ENCODE data around the gene PRKCA. TPM values are rescaled to one million over a fixed set of nuclear protein-coding genes. Genes with fewer than 3 reads are reported as not detected.
A peak's percentile ranks its signal among the peaks of the same experiment; 100 is the strongest.

The PRKCA gene
- total and polyA plus RNA-seq, 2 of the 13 experiments (the other 11 are each of a cell fraction or from before 2014, with no cell fraction given): 18.5 to 21.5 TPM

GRCh38 chr17:66447159-66447558, 144.7 kb downstream of the PRKCA start:
- CTCF ChIA-PET (ENCODE audit: low intra/inter-chr PET ratio, low total read pairs): no interaction called here
- Histone ChIP-seq H3K36me3 (replicated peaks in 1 of 2; ENCODE audit: control insufficient read depth in 1 of 2, insufficient read depth in 2 of 2, low read length in 2 of 2) (no peaks in the 10 kb centered on the region), H3K27me3 (ENCODE audit: control insufficient read depth in 1 of 2, insufficient read depth in 2 of 2, low read length in 2 of 2) (no peaks in the 10 kb centered on the region), H3K79me2 (ENCODE audit: insufficient read depth, low read length) (peaks cover 45% of the 10 kb centered on the region), H3K4me1 (ENCODE audit: insufficient read depth, low read length) (peaks cover 89% of the 10 kb centered on the region), H3K9me3 (ENCODE audit: low read length) (no peaks in the 10 kb centered on the region), H3K27ac (ENCODE audit: extremely low read length, insufficient read depth, low read length) (no peak overlapping the region), H4K20me1 (ENCODE audit: insufficient read depth, low read length) (no peaks in the 10 kb centered on the region), H2AFZ (ENCODE audit: low read length) (no peak overlapping the region), H3K9ac (ENCODE audit: insufficient read depth, low read depth, low read length) (no peak overlapping the region), H3K4me2 (ENCODE audit: low read depth, low read length) (no peak overlapping the region), H3K4me3 (replicated peaks in 1 of 3; ENCODE audit: insufficient read depth in 1 of 3, low read depth in 2 of 3, low read length in 3 of 3) (no peak overlapping the region)
- in situ Hi-C loops (cut with HindIII; ENCODE audit: extremely low pct_ligation_motif_present, low pct_unique_long_range_greater_than_20kb): no loop called here
- WGBS (ENCODE audit: low lambda C conversion rate): 98% methylated on average over 8 of the region's 8 CpGs
- intact Hi-C loops (cut with micrococcal nuclease; ENCODE audit: unreplicated experiment): no loop called here
- DNase-seq (ENCODE audit: low spot score): no peak
- TF ChIP-seq FOXC1 (CRISPR knock-in tag; IDR thresholded peaks at IDR 0.05; ENCODE audit: borderline replicate concordance): 0 out of 2 replicates have a peak, but pooled peaks have one; percentile 30
- TF ChIP-seq PATZ1 (CRISPR knock-in tag; IDR thresholded peaks at IDR 0.05): no peak
- no TSS peak for BruUV-seq (replicated peaks)
- no peak for FAIRE-seq
- ATAC-seq: no peak
- POLR2A ChIA-PET: interaction anchor here (2.0 kb wide), 1 partner anchor 13 kb away, joined by 6 read pairs; no protein-coding TSS in a partner anchor

DNA sequence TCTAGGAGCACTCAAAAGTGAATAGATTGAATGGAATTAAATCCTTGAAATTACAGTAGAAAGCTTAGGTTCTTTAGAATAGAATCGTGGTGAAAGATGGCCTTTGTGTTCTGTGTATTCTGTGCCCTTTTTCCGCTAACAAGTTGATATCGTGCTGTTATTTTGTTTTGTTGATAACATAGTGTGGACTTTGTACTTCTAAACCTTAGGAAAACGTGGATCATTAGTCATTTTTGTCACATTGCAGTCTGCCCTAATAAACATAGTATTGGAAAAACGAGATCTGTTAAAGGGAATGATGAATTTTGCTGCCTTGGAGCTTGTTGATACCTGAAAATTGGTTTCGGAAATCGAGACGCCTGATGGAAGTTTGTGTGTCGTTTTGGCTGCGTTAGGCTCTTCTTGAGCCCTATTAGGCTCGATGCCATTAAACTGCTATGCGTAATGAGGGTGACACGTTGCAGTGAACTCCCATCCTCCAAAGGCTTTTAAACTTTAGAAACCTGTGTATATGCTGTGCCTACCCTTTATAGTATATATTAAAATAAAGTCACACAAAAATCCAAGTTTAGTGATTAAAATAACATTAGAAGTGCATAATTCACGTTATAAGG, 145.7 kb downstream of the PRKCA start:
- CTCF ChIA-PET (ENCODE audit: low intra/inter-chr PET ratio, low total read pairs): no interaction called here
- WGBS (ENCODE audit: low lambda C conversion rate): 73% methylated on average over 14 of the region's 14 CpGs
- H3K27ac ChIP-seq (ENCODE audit: extremely low read length, insufficient read depth, low read length): no peak overlapping the region
- 0 out of 2 replicates have a peak, but pooled peaks have one; percentile 42 for TF ChIP-seq ARID5B (CRISPR knock-in tag; IDR thresholded peaks at IDR 0.05)
- TF ChIP-seq SOX13 (IDR thresholded peaks at IDR 0.05): no peak
- TF ChIP-seq SOX13 (CRISPR knock-in tag; conservative IDR thresholded peaks at IDR 0.05 in 1 of 2, IDR thresholded peaks at IDR 0.05 in 1 of 2): peak in 1 of 2 experiments; percentile 9; a peak in 1 of 4 replicates
- no peak for TF ChIP-seq ZNF501 (CRISPR knock-in tag; IDR thresholded peaks at IDR 0.05)
- TF ChIP-seq ZNF879 (CRISPR knock-in tag; IDR thresholded peaks at IDR 0.05): no peak
- no peak for TF ChIP-seq SKI (IDR thresholded peaks at IDR 0.05; ENCODE audit: partially characterized antibody)
- 0 out of 2 replicates have a peak, but pooled peaks have one; percentile 34 for TF ChIP-seq GATAD2A (CRISPR knock-in tag; IDR thresholded peaks at IDR 0.05)
- TF ChIP-seq ZMYM4 (CRISPR knock-in tag; IDR thresholded peaks at IDR 0.05): no peak

More for the DNA sequence above, 145.7 kb downstream of the PRKCA start:
- no peaks in the 10 kb centered on the region for H3K27me3 ChIP-seq (ENCODE audit: control insufficient read depth in 1 of 2, insufficient read depth in 2 of 2, low read length in 2 of 2)
- intact Hi-C loops (cut with micrococcal nuclease; ENCODE audit: unreplicated experiment) (no loop called here), in situ Hi-C loops (cut with HindIII; ENCODE audit: extremely low pct_ligation_motif_present, low pct_unique_long_range_greater_than_20kb) (no loop called here)
- H3K79me2 ChIP-seq (ENCODE audit: insufficient read depth, low read length): peaks cover 43% of the 10 kb centered on the region
- ATAC-seq (no peak), FAIRE-seq (no peak), DNase-seq (ENCODE audit: low spot score) (peak; percentile 41)
- H3K4me3 ChIP-seq (replicated peaks in 1 of 3; ENCODE audit: insufficient read depth in 1 of 3, low read depth in 2 of 3, low read length in 3 of 3): no peak overlapping the region
- BruUV-seq (replicated peaks): no TSS peak
- H3K9me3 ChIP-seq (ENCODE audit: low read length): no peaks in the 10 kb centered on the region
- POLR2A ChIA-PET: interaction anchor here (2.0 kb wide), 1 partner anchor 12 kb away, joined by 6 read pairs; no protein-coding TSS in a partner anchor
- H2AFZ ChIP-seq (ENCODE audit: low read length): no peak overlapping the region
- peak overlapping the region; percentile 2; the same call in 1 of the 2 replicates for H3K4me2 ChIP-seq (ENCODE audit: low read depth, low read length)
- no peaks in the 10 kb centered on the region for H4K20me1 ChIP-seq (ENCODE audit: insufficient read depth, low read length)
- H3K9ac ChIP-seq (ENCODE audit: insufficient read depth, low read depth, low read length): no peak overlapping the region
- no peaks in the 10 kb centered on the region for H3K36me3 ChIP-seq (replicated peaks in 1 of 2; ENCODE audit: control insufficient read depth in 1 of 2, insufficient read depth in 2 of 2, low read length in 2 of 2)
- peaks cover 86% of the 10 kb centered on the region for H3K4me1 ChIP-seq (ENCODE audit: insufficient read depth, low read length)

Data from HepG2 (cell line).